CD4-positive, CD25-positive, alpha-beta regulatory T cell (primary cell): ENCODE results near the gene CLCNKB. TPM values are rescaled to one million over a fixed set of nuclear protein-coding genes. Genes with fewer than 3 reads are reported as not detected.

ENCODE experiments used
- ATAC-seq, 2 donors: fragments of 150-1000 bp; cut with Tn5 transposase; one replicate each; pipeline ENCODE4 v1.10.0; 2021; ENCODE audit warnings: low read depth in 2 of 2, moderate number of reproducible peaks in 2 of 2, moderate library complexity in 1 of 2
- DNase-seq, 3 donors: peaks; one replicate each; pipeline versions ENCODE4 v3.0.0 to v3.0.0-alpha.2; 2012 to 2022; ENCODE audit warnings: mixed read lengths in 1 of 3
- H3K27ac ChIP-seq: one replicate; pipeline ENCODE4 v1.7.0; 2013; ENCODE audit warnings: mild to moderate bottlenecking, low read length; ENCODE audit not compliant: insufficient read depth, poor library complexity, severe bottlenecking
- H3K27me3 ChIP-seq: one replicate; pipeline ENCODE4 v1.7.0; 2013; ENCODE audit warnings: low read length; ENCODE audit not compliant: control insufficient read depth, insufficient read depth
- H3K36me3 ChIP-seq: one replicate; pipeline ENCODE4 v1.7.0; 2013; ENCODE audit warnings: mild to moderate bottlenecking, low read length, moderate library complexity; ENCODE audit not compliant: control insufficient read depth, insufficient read depth
- H3K4me1 ChIP-seq: 2 replicates; pipeline ENCODE4 v1.7.0; 2013; ENCODE audit warnings: mild to moderate bottlenecking, low read length; ENCODE audit not compliant: insufficient read depth, control insufficient read depth, poor library complexity, severe bottlenecking
- H3K4me3 ChIP-seq: one replicate; pipeline ENCODE4 v1.7.0; 2013; ENCODE audit warnings: low read depth, mild to moderate bottlenecking, low read length, moderate library complexity
- H3K9me3 ChIP-seq, 2 experiments: 1 replicate in 1 of 2; 2 replicates in 1 of 2; pipeline ENCODE4 v1.7.0; 2013; ENCODE audit warnings: low read length in 2 of 2, mild to moderate bottlenecking in 1 of 2, moderate library complexity in 1 of 2; ENCODE audit not compliant: control insufficient read depth in 2 of 2
- H3K27ac Mint-ChIP-seq, 3 donors: one replicate each; pipeline ENCODE4 v1.8.0; 2020 to 2022; ENCODE audit warnings: mild to moderate bottlenecking in 3 of 3, mixed read lengths in 3 of 3, moderate library complexity in 2 of 3
- H3K27me3 Mint-ChIP-seq: one replicate; pipeline ENCODE4 v1.8.0; 2022; ENCODE audit warnings: mild to moderate bottlenecking, mixed read lengths
- H3K36me3 Mint-ChIP-seq: one replicate; pipeline ENCODE4 v1.8.0; 2020; ENCODE audit warnings: mixed read lengths
- H3K4me1 Mint-ChIP-seq, 4 donors: one replicate each; pipeline ENCODE4 v1.8.0; 2020 to 2022; ENCODE audit warnings: mixed read lengths in 4 of 4, mild to moderate bottlenecking in 1 of 4
- H3K4me3 Mint-ChIP-seq, 4 donors: one replicate each; pipeline ENCODE4 v1.8.0; 2020 to 2022; ENCODE audit warnings: mild to moderate bottlenecking in 4 of 4, mixed read lengths in 4 of 4, moderate library complexity in 3 of 4
- H3K9me3 Mint-ChIP-seq, 7 donors: one replicate each; pipeline ENCODE4 v1.8.0; 2020 to 2022; ENCODE audit warnings: mixed read lengths in 7 of 7, mild to moderate bottlenecking in 3 of 7, moderate library complexity in 2 of 7
- polyA plus RNA-seq, 4 donors: library from polyadenylated mRNA; unstranded; fragments of 300-500 nt; fragmentation: Illumina TruSeq; gene quantifications; one replicate each; pipeline ENCODE4 v1.2.3, GENCODE V29; 2021
- total RNA-seq: library from RNA; stranded (reverse); gene quantifications from one replicate; pipeline ENCODE4 v1.2.3, GENCODE V29; 2022

CLCNKB gene
- total and polyA plus RNA-seq, 5 donors from 2014 or later = not detected

- Mint-ChIP-seq H3K27me3 (peaks cover 26% of the 10 kb centered on the region), H3K9me3 (no peaks in the 10 kb centered on the region), H3K4me3 (peak overlapping the region in 2 of 4 donors; percentile 19 to 28), H3K27ac (no peak overlapping the region), H3K36me3 (no peaks in the 10 kb centered on the region), H3K4me1 (peaks cover 0 to 7% (median 0%) of the 10 kb centered on the region in 4 donors)
- Histone ChIP-seq H3K27ac (no peak overlapping the region), H3K4me3 (no peak overlapping the region), H3K36me3 (no peaks in the 10 kb centered on the region), H3K27me3 (no peaks in the 10 kb centered on the region), H3K4me1 (peaks cover 13% of the 10 kb centered on the region), H3K9me3 (no peaks in the 10 kb centered on the region)
- ATAC-seq = no peak
- DNase-seq = peak in 1 of 3 donors; percentile 34
These were observed 30.9 kb upstream of the CLCNKB start for GRCh38 chr1:16012590-16013219.

- peak overlapping the region in 2 of 4 donors; percentile 7 to 57 for H3K4me3 Mint-ChIP-seq
- no peaks in the 10 kb centered on the region for H3K36me3 Mint-ChIP-seq
- ATAC-seq (peak; percentile 38 to 43), DNase-seq (peak in 1 of 3 donors; percentile 18)
- Histone ChIP-seq H3K36me3 (no peaks in the 10 kb centered on the region), H3K27me3 (no peaks in the 10 kb centered on the region), H3K27ac (no peak overlapping the region), H3K4me3 (no peak overlapping the region), H3K4me1 (peaks cover 13% of the 10 kb centered on the region), H3K9me3 (no peaks in the 10 kb centered on the region)
- peaks cover 0 to 7% (median 0%) of the 10 kb centered on the region in 4 donors for H3K4me1 Mint-ChIP-seq
- H3K27ac Mint-ChIP-seq = no peak overlapping the region
- no peaks in the 10 kb centered on the region for H3K9me3 Mint-ChIP-seq
- H3K27me3 Mint-ChIP-seq = peaks cover 26% of the 10 kb centered on the region
These were observed 30.2 kb upstream of the CLCNKB start for GRCh38 chr1:16013220-16013907.

DNA sequence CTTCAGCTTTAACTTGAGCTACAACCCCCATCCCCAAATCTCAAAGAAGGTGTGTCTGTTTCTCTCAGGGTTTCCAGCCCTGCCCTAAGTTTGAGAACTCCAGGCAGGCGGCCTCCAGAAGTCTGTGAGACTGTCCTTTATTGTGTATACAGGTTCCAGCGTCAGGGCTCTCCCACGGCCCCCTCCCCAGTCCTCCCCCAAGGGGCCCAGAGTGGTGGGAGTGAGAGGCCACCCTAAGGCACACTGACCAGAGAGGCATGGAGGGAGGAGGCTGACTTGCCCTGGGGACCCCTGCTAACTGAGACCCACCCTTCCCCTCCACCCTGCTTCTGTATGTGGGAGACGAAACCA, 29.7 kb upstream of the CLCNKB start:
- no peaks in the 10 kb centered on the region for H3K36me3 ChIP-seq

GRCh38 chr1:16014509-16015482, 28.8 kb upstream of the CLCNKB start:
- Mint-ChIP-seq H3K4me1 (peaks cover 0 to 7% (median 0%) of the 10 kb centered on the region in 4 donors), H3K36me3 (no peaks in the 10 kb centered on the region), H3K27me3 (peaks cover 21% of the 10 kb centered on the region), H3K9me3 (no peaks in the 10 kb centered on the region), H3K27ac (no peak overlapping the region), H3K4me3 (no peak overlapping the region)
- Histone ChIP-seq H3K9me3 (no peaks in the 10 kb centered on the region), H3K4me1 (peaks cover 13% of the 10 kb centered on the region), H3K36me3 (no peaks in the 10 kb centered on the region), H3K27ac (no peak overlapping the region), H3K4me3 (no peak overlapping the region), H3K27me3 (no peaks in the 10 kb centered on the region)
- ATAC-seq = no peak
- no peak for DNase-seq

More for the DNA sequence above, 29.7 kb upstream of the CLCNKB start:
- peak overlapping the region in 1 of 4 donors; percentile 57 for H3K4me3 Mint-ChIP-seq
- no peak for ATAC-seq
- H3K27ac Mint-ChIP-seq = no peak overlapping the region
- Histone ChIP-seq H3K9me3 (no peaks in the 10 kb centered on the region), H3K4me3 (no peak overlapping the region), H3K27me3 (no peaks in the 10 kb centered on the region), H3K27ac (no peak overlapping the region), H3K4me1 (peaks cover 13% of the 10 kb centered on the region)
- peaks cover 26% of the 10 kb centered on the region for H3K27me3 Mint-ChIP-seq
- no peaks in the 10 kb centered on the region for H3K36me3 Mint-ChIP-seq
- no peak for DNase-seq
- no peaks in the 10 kb centered on the region for H3K9me3 Mint-ChIP-seq
- peaks cover 0 to 7% (median 0%) of the 10 kb centered on the region in 4 donors for H3K4me1 Mint-ChIP-seq

- peaks cover 21% of the 10 kb centered on the region for H3K27me3 Mint-ChIP-seq
- Histone ChIP-seq H3K36me3 (no peaks in the 10 kb centered on the region), H3K27ac (no peak overlapping the region), H3K4me1 (peaks cover 13% of the 10 kb centered on the region), H3K4me3 (no peak overlapping the region), H3K9me3 (no peaks in the 10 kb centered on the region), H3K27me3 (no peaks in the 10 kb centered on the region)
- ATAC-seq (no peak), DNase-seq (no peak)
- no peak overlapping the region for H3K4me3 Mint-ChIP-seq
- H3K27ac Mint-ChIP-seq = no peak overlapping the region
- no peaks in the 10 kb centered on the region for H3K36me3 Mint-ChIP-seq
- no peaks in the 10 kb centered on the region for H3K9me3 Mint-ChIP-seq
- H3K4me1 Mint-ChIP-seq = peaks cover 0 to 7% (median 0%) of the 10 kb centered on the region in 4 donors
These were observed 28.1 kb upstream of the CLCNKB start for GRCh38 chr1:16015491-16015890.

DNA sequence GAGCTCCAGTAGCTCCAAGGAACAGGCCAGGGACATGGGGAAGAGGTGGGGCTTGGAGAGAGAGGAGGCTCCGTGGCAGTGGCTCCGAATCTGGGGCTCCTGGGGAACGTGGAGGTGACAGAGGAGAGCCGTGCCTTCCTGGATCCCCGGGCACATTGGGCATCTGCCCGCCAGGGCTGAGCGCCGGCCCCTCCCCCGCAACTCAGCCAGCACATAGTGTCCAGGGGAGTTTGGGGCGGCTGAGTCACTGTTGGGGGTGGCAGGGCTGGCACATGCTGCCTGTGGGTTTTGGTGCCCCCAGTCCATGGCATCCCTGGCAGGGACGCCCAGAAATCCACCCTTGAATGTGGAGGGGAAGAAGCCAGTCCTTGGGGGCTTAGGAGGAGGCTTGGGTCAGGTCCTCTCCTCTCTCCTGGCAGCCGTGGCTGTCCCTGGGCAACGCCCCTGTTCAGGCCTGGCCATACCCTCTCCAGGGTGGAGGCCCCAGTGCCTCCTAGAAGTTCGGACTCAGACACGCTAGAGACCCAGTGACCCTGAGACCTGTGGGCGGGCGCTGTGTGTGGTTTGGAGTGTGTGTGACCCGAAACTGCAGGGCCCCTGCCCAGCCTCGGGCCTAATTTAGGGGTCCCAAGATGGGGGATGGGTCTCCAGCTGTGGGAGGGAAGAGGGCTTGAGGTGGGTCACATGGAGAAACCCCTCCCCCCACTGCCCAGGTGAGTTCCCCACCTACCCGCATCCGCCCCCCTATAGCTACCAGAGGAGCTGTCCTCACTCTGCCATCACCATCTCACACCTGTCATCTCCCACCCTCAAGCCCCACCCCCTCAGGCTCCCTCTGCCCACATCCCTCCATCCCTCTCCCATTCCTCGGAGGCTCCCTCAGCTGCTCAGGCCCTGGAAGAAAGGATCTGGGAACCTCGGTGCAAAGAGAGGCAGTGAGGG, 27.4 kb upstream of the CLCNKB start:
- Mint-ChIP-seq H3K9me3 (no peaks in the 10 kb centered on the region), H3K36me3 (no peaks in the 10 kb centered on the region), H3K4me3 (no peak overlapping the region), H3K27ac (no peak overlapping the region), H3K27me3 (peaks cover 21% of the 10 kb centered on the region), H3K4me1 (peaks cover 0 to 7% (median 0%) of the 10 kb centered on the region in 4 donors)
- Histone ChIP-seq H3K27me3 (no peaks in the 10 kb centered on the region), H3K36me3 (no peaks in the 10 kb centered on the region), H3K9me3 (no peaks in the 10 kb centered on the region), H3K4me3 (no peak overlapping the region), H3K4me1 (peaks cover 13% of the 10 kb centered on the region), H3K27ac (no peak overlapping the region)
- DNase-seq (no peak), ATAC-seq (no peak)

GRCh38 chr1:16017076-16017460, 26.5 kb upstream of the CLCNKB start:
- DNase-seq = no peak
- Mint-ChIP-seq H3K27ac (no peak overlapping the region), H3K27me3 (peaks cover 20% of the 10 kb centered on the region), H3K4me1 (peaks cover 0 to 6% (median 0%) of the 10 kb centered on the region in 4 donors), H3K4me3 (no peak overlapping the region), H3K36me3 (no peaks in the 10 kb centered on the region), H3K9me3 (no peaks in the 10 kb centered on the region)
- H3K4me1 ChIP-seq = peaks cover 13% of the 10 kb centered on the region
- H3K27me3 ChIP-seq = no peaks in the 10 kb centered on the region
- H3K36me3 ChIP-seq = no peaks in the 10 kb centered on the region
- no peak for ATAC-seq
- no peak overlapping the region for H3K27ac ChIP-seq
- no peak overlapping the region for H3K4me3 ChIP-seq
- no peaks in the 10 kb centered on the region for H3K9me3 ChIP-seq
